ENCODE measurements around the gene ODF4. TPM values are rescaled to one million over a fixed set of nuclear protein-coding genes. Genes with fewer than 3 reads are reported as not detected.

ODF4 gene
- polyA plus RNA-seq, 1 of the 3 experiments (the other 2 are of a cell fraction): not detected

GRCh38 chr17:8337802-8338752 lies 1.6 kb upstream of the ODF4 start:
- peaks cover 4% of the 10 kb centered on the region for H3F3A ChIP-seq (replicated peaks; ENCODE audit: insufficient read depth)
- H3K9ac ChIP-seq: no peak overlapping the region
- H4K20me1 ChIP-seq (ENCODE audit: insufficient read depth): no peaks in the 10 kb centered on the region
- CTCF ChIA-PET: interaction anchor here (0.9 to 3.9 kb wide), 6 partner anchors 11 to 180 kb away, joined by 3 to 16 read pairs (median 4); no protein-coding TSS in a partner anchor
- H3K9me2 ChIP-seq: no peaks in the 10 kb centered on the region
- H3K9me3 ChIP-seq: no peaks in the 10 kb centered on the region
- no peak overlapping the region for H3K27ac ChIP-seq (ENCODE audit: low read depth in 2 of 2, low read length in 1 of 2)
- no peak overlapping the region for H3K4me3 ChIP-seq (ENCODE audit: low read depth in 2 of 2, low read length in 1 of 2)
- H3K27me3 ChIP-seq (ENCODE audit: insufficient read depth): no peaks in the 10 kb centered on the region
- POLR2A ChIA-PET: interaction anchor here (1.2 kb wide), 1 partner anchor 38 kb away, joined by 3 read pairs; no protein-coding TSS in a partner anchor
- TF ChIP-seq RXRA (IDR thresholded peaks at IDR 0.05; ENCODE audit: borderline replicate concordance, low read depth) (no peak), SIN3A (IDR thresholded peaks at IDR 0.05; ENCODE audit: borderline replicate concordance, low read depth, low read length) (no peak), NFIC (IDR thresholded peaks at IDR 0.05; ENCODE audit: borderline replicate concordance) (no peak), SMC3 (IDR thresholded peaks at IDR 0.05; ENCODE audit: low read depth, low read length) (no peak), EZH2phosphoT487 (IDR thresholded peaks at IDR 0.05; ENCODE audit: borderline replicate concordance, low read depth) (no peak), RFX5 (IDR thresholded peaks at IDR 0.05; ENCODE audit: low read length) (no peak), USF1 (IDR thresholded peaks at IDR 0.05; ENCODE audit: borderline replicate concordance, low read depth) (no peak), GABPA (IDR thresholded peaks at IDR 0.05; ENCODE audit: low read depth) (no peak), MEF2A (IDR thresholded peaks at IDR 0.05; ENCODE audit: borderline replicate concordance, low read depth) (no peak)
- H3K36me3 ChIP-seq (replicated peaks in 1 of 2; ENCODE audit: control insufficient read depth in 1 of 2, insufficient read depth in 2 of 2, low read length in 1 of 2): no peaks in the 10 kb centered on the region
- 65% methylated on average over 11 of the region's 11 CpGs for WGBS (ENCODE audit: low lambda C conversion rate)
- no peak for DNase-seq
- H3K4me2 ChIP-seq: no peak overlapping the region
- no peaks in the 10 kb centered on the region for H3K4me1 ChIP-seq (ENCODE audit: control insufficient read depth in 1 of 2, insufficient read depth in 2 of 2, low read depth in 1 of 2, low read length in 1 of 2)
- no peaks in the 10 kb centered on the region for H3K79me2 ChIP-seq (ENCODE audit: insufficient read depth)
- no peak overlapping the region for H2AFZ ChIP-seq (ENCODE audit: low read depth)

- CTCF ChIA-PET: interaction anchor here (0.9 to 3.9 kb wide), 6 partner anchors 11 to 180 kb away, joined by 3 to 16 read pairs (median 4); no protein-coding TSS in a partner anchor
- H4K20me1 ChIP-seq (ENCODE audit: insufficient read depth): no peaks in the 10 kb centered on the region
- POLR2A ChIA-PET: interaction anchor here (1.2 kb wide), 1 partner anchor 37 kb away, joined by 3 read pairs; no protein-coding TSS in a partner anchor
- peaks cover 4% of the 10 kb centered on the region for H3F3A ChIP-seq (replicated peaks; ENCODE audit: insufficient read depth)
- H2AFZ ChIP-seq (ENCODE audit: low read depth): no peak overlapping the region
- no peak for DNase-seq
- H3K79me2 ChIP-seq (ENCODE audit: insufficient read depth): no peaks in the 10 kb centered on the region
- no peaks in the 10 kb centered on the region for H3K9me2 ChIP-seq
- H3K4me1 ChIP-seq (ENCODE audit: control insufficient read depth in 1 of 2, insufficient read depth in 2 of 2, low read depth in 1 of 2, low read length in 1 of 2): no peaks in the 10 kb centered on the region
- WGBS (ENCODE audit: low lambda C conversion rate): 97% methylated on average over 5 of the region's 5 CpGs
- no peak overlapping the region for H3K4me2 ChIP-seq
- H3K4me3 ChIP-seq (ENCODE audit: low read depth in 2 of 2, low read length in 1 of 2): no peak overlapping the region
- H3K36me3 ChIP-seq (replicated peaks in 1 of 2; ENCODE audit: control insufficient read depth in 1 of 2, insufficient read depth in 2 of 2, low read length in 1 of 2): no peaks in the 10 kb centered on the region
- H3K27ac ChIP-seq (ENCODE audit: low read depth in 2 of 2, low read length in 1 of 2): no peak overlapping the region
- H3K27me3 ChIP-seq (ENCODE audit: insufficient read depth): no peaks in the 10 kb centered on the region
- no peaks in the 10 kb centered on the region for H3K9me3 ChIP-seq
- H3K9ac ChIP-seq: no peak overlapping the region
- no peak for TF ChIP-seq MAX (IDR thresholded peaks at IDR 0.05; ENCODE audit: low read depth)
- TF ChIP-seq MEF2A (IDR thresholded peaks at IDR 0.05; ENCODE audit: borderline replicate concordance, low read depth): no peak
Measured at GRCh38 chr17:8338753-8339140, 893 bp upstream of the ODF4 start.
